Measurements from ENCODE around the gene PMP22.

The PMP22 gene

DNA sequence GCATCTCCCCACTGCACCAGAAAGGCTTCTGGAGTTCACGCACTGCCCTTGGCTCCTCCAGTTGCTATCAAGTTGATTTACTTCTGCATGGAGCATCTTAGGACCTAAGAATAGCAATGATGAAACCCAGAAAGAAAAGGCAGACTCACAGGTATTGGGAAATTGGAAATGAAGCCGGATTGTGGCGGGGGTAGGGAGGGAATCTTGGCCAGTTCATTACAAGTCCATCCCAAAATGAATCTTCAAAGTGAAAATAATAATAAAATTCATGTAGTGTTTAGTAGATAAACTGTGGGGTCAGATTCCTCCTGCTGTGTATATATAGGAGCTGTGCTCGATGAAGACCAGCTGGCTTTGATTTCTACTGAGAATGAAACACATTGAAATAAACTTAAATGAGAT is 42.6 kb upstream of the PMP22 start:
- no peak for TF ChIP-seq EGR1 (IDR thresholded peaks at IDR 0.05)
- no peak for TF ChIP-seq USF1 (IDR thresholded peaks at IDR 0.05)
- TF ChIP-seq TEAD4 (IDR thresholded peaks at IDR 0.05): no peak
- no peak for TF ChIP-seq RAD21 (IDR thresholded peaks at IDR 0.05; ENCODE audit: low read depth)
- TF ChIP-seq ZBTB7A (IDR thresholded peaks at IDR 0.05; ENCODE audit: low read depth): no peak
- TF ChIP-seq, protein P1, sequence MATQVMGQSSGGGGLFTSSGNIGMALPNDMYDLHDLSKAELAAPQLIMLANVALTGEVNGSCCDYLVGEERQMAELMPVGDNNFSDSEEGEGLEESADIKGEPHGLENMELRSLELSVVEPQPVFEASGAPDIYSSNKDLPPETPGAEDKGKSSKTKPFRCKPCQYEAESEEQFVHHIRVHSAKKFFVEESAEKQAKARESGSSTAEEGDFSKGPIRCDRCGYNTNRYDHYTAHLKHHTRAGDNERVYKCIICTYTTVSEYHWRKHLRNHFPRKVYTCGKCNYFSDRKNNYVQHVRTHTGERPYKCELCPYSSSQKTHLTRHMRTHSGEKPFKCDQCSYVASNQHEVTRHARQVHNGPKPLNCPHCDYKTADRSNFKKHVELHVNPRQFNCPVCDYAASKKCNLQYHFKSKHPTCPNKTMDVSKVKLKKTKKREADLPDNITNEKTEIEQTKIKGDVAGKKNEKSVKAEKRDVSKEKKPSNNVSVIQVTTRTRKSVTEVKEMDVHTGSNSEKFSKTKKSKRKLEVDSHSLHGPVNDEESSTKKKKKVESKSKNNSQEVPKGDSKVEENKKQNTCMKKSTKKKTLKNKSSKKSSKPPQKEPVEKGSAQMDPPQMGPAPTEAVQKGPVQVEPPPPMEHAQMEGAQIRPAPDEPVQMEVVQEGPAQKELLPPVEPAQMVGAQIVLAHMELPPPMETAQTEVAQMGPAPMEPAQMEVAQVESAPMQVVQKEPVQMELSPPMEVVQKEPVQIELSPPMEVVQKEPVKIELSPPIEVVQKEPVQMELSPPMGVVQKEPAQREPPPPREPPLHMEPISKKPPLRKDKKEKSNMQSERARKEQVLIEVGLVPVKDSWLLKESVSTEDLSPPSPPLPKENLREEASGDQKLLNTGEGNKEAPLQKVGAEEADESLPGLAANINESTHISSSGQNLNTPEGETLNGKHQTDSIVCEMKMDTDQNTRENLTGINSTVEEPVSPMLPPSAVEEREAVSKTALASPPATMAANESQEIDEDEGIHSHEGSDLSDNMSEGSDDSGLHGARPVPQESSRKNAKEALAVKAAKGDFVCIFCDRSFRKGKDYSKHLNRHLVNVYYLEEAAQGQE (IDR thresholded peaks at IDR 0.05; ENCODE audit: low read depth): no peak
- no peak for TF ChIP-seq TCF12 (IDR thresholded peaks at IDR 0.05; ENCODE audit: low read depth)
- TF ChIP-seq NFIC (IDR thresholded peaks at IDR 0.05): no peak
- TF ChIP-seq CEBPB (IDR thresholded peaks at IDR 0.05): no peak
- no peak for TF ChIP-seq FOXM1 (IDR thresholded peaks at IDR 0.05; ENCODE audit: borderline replicate concordance, low read depth)
- TF ChIP-seq YY1 (IDR thresholded peaks at IDR 0.05; ENCODE audit: low read depth): no peak
- TF ChIP-seq, protein P2, sequence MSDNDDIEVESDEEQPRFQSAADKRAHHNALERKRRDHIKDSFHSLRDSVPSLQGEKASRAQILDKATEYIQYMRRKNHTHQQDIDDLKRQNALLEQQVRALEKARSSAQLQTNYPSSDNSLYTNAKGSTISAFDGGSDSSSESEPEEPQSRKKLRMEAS (IDR thresholded peaks at IDR 0.05): no peak
- TF ChIP-seq TAF1 (IDR thresholded peaks at IDR 0.05; ENCODE audit: low read depth): no peak
- no peak for TF ChIP-seq EP300 (IDR thresholded peaks at IDR 0.05; ENCODE audit: borderline replicate concordance)

GRCh38 chr17:15303851-15304250 is 38.7 kb upstream of the PMP22 start:
- TF ChIP-seq RAD21 (IDR thresholded peaks at IDR 0.05; ENCODE audit: low read depth) (no peak), CEBPB (IDR thresholded peaks at IDR 0.05) (no peak)

DNA sequence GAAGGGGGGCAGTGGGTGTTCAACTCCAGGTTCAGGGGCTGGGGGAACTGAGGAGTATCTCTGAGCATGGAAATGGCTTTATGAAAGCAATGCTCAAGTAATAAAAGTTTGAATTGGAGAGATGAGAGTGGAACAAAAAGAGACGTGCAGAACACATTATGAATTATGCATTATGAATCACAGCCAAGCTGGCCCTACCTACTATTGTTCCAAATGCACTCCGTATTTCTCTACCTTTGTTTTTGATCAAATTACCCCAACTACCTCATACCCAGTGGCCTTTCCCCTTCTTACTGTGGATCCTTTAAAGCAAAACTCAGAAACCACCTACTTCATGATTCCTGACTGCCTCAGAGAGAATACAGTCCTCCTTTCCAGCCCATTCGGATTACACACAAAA is 38.1 kb upstream of the PMP22 start:
- no peak for TF ChIP-seq YY1 (IDR thresholded peaks at IDR 0.05; ENCODE audit: low read depth)
- TF ChIP-seq CREB1 (IDR thresholded peaks at IDR 0.05; ENCODE audit: low read depth): no peak
- no peak for TF ChIP-seq TEAD4 (IDR thresholded peaks at IDR 0.05)
- TF ChIP-seq NFIC (IDR thresholded peaks at IDR 0.05): no peak
- no peak for TF ChIP-seq USF1 (IDR thresholded peaks at IDR 0.05)

- TF ChIP-seq NFIC (IDR thresholded peaks at IDR 0.05) (no peak), TAF1 (IDR thresholded peaks at IDR 0.05; ENCODE audit: low read depth) (no peak), CEBPB (IDR thresholded peaks at IDR 0.05) (no peak), CREB1 (IDR thresholded peaks at IDR 0.05; ENCODE audit: low read depth) (no peak), ZBTB7A (IDR thresholded peaks at IDR 0.05; ENCODE audit: low read depth) (no peak), YY1 (IDR thresholded peaks at IDR 0.05; ENCODE audit: low read depth) (no peak), EP300 (IDR thresholded peaks at IDR 0.05; ENCODE audit: borderline replicate concordance) (no peak)
- TF ChIP-seq, protein P2 (IDR thresholded peaks at IDR 0.05): no peak
- TF ChIP-seq, protein P1 (IDR thresholded peaks at IDR 0.05; ENCODE audit: low read depth): no peak
These were observed 36.7 kb upstream of the PMP22 start for GRCh38 chr17:15301845-15302244.

DNA sequence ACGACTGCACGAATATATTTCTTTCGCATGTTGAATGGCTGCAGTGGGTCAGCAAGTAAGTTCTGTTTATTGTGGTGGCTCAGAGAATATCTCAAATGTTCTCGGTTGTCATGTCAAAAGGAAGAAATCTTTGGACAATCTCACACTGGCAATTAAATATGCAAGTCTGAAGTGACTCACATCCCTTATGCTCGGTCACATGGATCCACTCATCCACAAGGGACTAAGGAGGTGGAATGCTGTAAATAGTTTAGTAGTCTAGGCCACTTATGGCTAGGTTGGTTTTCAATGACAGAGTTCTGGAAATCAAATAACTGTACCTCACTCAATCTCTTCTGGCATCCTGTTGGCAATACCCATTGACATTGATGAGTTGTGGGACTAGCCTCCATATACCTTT is 33.0 kb upstream of the PMP22 start:
- TF ChIP-seq ZBTB7A (IDR thresholded peaks at IDR 0.05; ENCODE audit: low read depth) (no peak), EGR1 (IDR thresholded peaks at IDR 0.05) (no peak), USF1 (IDR thresholded peaks at IDR 0.05) (no peak), YY1 (IDR thresholded peaks at IDR 0.05; ENCODE audit: low read depth) (no peak), TEAD4 (IDR thresholded peaks at IDR 0.05) (no peak), TCF12 (IDR thresholded peaks at IDR 0.05; ENCODE audit: low read depth) (no peak), TAF1 (IDR thresholded peaks at IDR 0.05; ENCODE audit: low read depth) (no peak), FOXM1 (IDR thresholded peaks at IDR 0.05; ENCODE audit: borderline replicate concordance, low read depth) (no peak), EP300 (IDR thresholded peaks at IDR 0.05; ENCODE audit: borderline replicate concordance) (no peak), CREB1 (IDR thresholded peaks at IDR 0.05; ENCODE audit: low read depth) (no peak), NFIC (IDR thresholded peaks at IDR 0.05) (no peak), RAD21 (IDR thresholded peaks at IDR 0.05; ENCODE audit: low read depth) (no peak), CEBPB (IDR thresholded peaks at IDR 0.05) (no peak)
- TF ChIP-seq, protein P1 (IDR thresholded peaks at IDR 0.05; ENCODE audit: low read depth): no peak
- TF ChIP-seq, protein P2 (IDR thresholded peaks at IDR 0.05): no peak

Measured in Ishikawa (cell line).